Esophagus (tissue), 2 donors: Measurements from ENCODE around the gene OR12D2. TPM values are rescaled to one million over a fixed set of nuclear protein-coding genes. Genes with fewer than 3 reads are reported as not detected.

ENCODE experiments used
- polyA plus RNA-seq, 2 donors: library from polyadenylated mRNA; stranded (reverse); fragments of 200-250 nt; gene quantifications; one replicate each; pipeline ENCODE4 v1.2.3, GENCODE V29; 2013
- donor health status: healthy with polysubstance abuse.
- donor health status: Bipolar disorder and iron deficiency.

The OR12D2 gene
- polyA plus RNA-seq, 2 donors: not detected

Other genes with a start within 250 kb of the OR12D2 start
- gene OR2J2, start 224.7 kb upstream of the OR12D2 start, polyA plus RNA-seq: not detected
- not detected for gene OR14J1, start 93.9 kb upstream of the OR12D2 start, polyA plus RNA-seq
- gene OR5V1, start 26.8 kb upstream of the OR12D2 start, polyA plus RNA-seq: not detected
- gene OR12D3, start 20.3 kb upstream of the OR12D2 start, polyA plus RNA-seq: not detected
- gene OR12D1, start 19.3 kb downstream of the OR12D2 start, polyA plus RNA-seq: not detected
- not detected for gene OR10C1, start 43.7 kb downstream of the OR12D2 start, polyA plus RNA-seq
- not detected for gene OR11A1, start 61.4 kb downstream of the OR12D2 start, polyA plus RNA-seq
- gene OR2H1, start 61.5 kb downstream of the OR12D2 start, polyA plus RNA-seq: not detected
- not detected for gene MAS1L, start 92.3 kb downstream of the OR12D2 start, polyA plus RNA-seq
- gene UBD, start 164.1 kb downstream of the OR12D2 start, polyA plus RNA-seq: 1 to 10 TPM in 1 of 2 donors, under 1 TPM in 1; 0.61 to 2.3 TPM
- gene OR2H2, start 189.5 kb downstream of the OR12D2 start, polyA plus RNA-seq: not detected
- 10 to 100 TPM; 13.0 to 28.1 TPM for gene GABBR1, start 237.6 kb downstream of the OR12D2 start, polyA plus RNA-seq